CD4-positive, alpha-beta memory T cell (primary cell): ENCODE results near the gene ADAM12. TPM values are rescaled to one million over a fixed set of nuclear protein-coding genes. Genes with fewer than 3 reads are reported as not detected.

Source experiments
- CTCF ChIA-PET: fragments of 350-600 bp; sonication (Branson Sonifier 250); formaldehyde crosslinking; loops from one replicate; lab custom pipeline; 2021; ENCODE audit warnings: inconsistent platforms; ENCODE audit not compliant: partially characterized antibody; lab: Charles Lee
- POLR2A ChIA-PET: fragments of 350-600 bp; sonication (Branson Sonifier 250); formaldehyde crosslinking; loops from one replicate; lab custom pipeline; 2021; ENCODE audit not compliant: partially characterized antibody; lab: Charles Lee
- DNase-seq, 5 donors: peaks; one replicate each; pipeline versions ENCODE4 v3.0.0 to v3.0.0-alpha.2; 2020 to 2022; ENCODE audit warnings: mixed read lengths in 1 of 5
- H3K27ac ChIP-seq: one replicate; pipeline ENCODE4 v1.7.0; 2013; ENCODE audit warnings: low read depth, low read length
- H3K27me3 ChIP-seq: 2 replicates; pipeline ENCODE4 v1.7.0; 2013; ENCODE audit warnings: mild to moderate bottlenecking, low read length, moderate library complexity; ENCODE audit not compliant: insufficient read depth
- H3K36me3 ChIP-seq: 2 replicates; pipeline ENCODE4 v1.7.0; 2013; ENCODE audit warnings: mild to moderate bottlenecking, low read length, moderate library complexity; ENCODE audit not compliant: insufficient read depth
- H3K4me1 ChIP-seq: 2 replicates; pipeline ENCODE4 v1.7.0; 2013; ENCODE audit warnings: mild to moderate bottlenecking, low read length, moderate library complexity; ENCODE audit not compliant: insufficient read depth
- H3K4me3 ChIP-seq, 2 donors: one replicate each; pipeline ENCODE4 v1.7.0; 2013; ENCODE audit warnings: low read length in 2 of 2, mild to moderate bottlenecking in 1 of 2
- H3K9me3 ChIP-seq, 2 donors: one replicate each; pipeline ENCODE4 v1.7.0; 2013; ENCODE audit warnings: low read length in 2 of 2, control low read depth in 1 of 2; ENCODE audit not compliant: control insufficient read depth in 1 of 2
- H3K27ac Mint-ChIP-seq, 7 donors: one replicate each; pipeline ENCODE4 v1.8.0; 2020 to 2021; ENCODE audit warnings: mixed read lengths in 7 of 7, mild to moderate bottlenecking in 6 of 7, inconsistent platforms in 3 of 7, moderate library complexity in 3 of 7
- H3K27me3 Mint-ChIP-seq, 2 donors: one replicate each; pipeline ENCODE4 v1.8.0; 2020 to 2021; ENCODE audit warnings: mixed read lengths in 2 of 2
- H3K36me3 Mint-ChIP-seq, 2 donors: one replicate each; pipeline ENCODE4 v1.8.0; 2020 to 2021; ENCODE audit warnings: mixed read lengths in 2 of 2, inconsistent platforms in 1 of 2, mild to moderate bottlenecking in 1 of 2
- H3K4me1 Mint-ChIP-seq, 4 donors: one replicate each; pipeline ENCODE4 v1.8.0; 2020 to 2021; ENCODE audit warnings: mixed read lengths in 4 of 4, mild to moderate bottlenecking in 1 of 4
- H3K4me3 Mint-ChIP-seq, 8 donors: one replicate each; pipeline ENCODE4 v1.8.0; 2020 to 2021; ENCODE audit warnings: mixed read lengths in 8 of 8, mild to moderate bottlenecking in 7 of 8, moderate library complexity in 6 of 8, inconsistent platforms in 3 of 8
- H3K9me3 Mint-ChIP-seq, 8 donors: one replicate each; pipeline ENCODE4 v1.8.0; 2020 to 2021; ENCODE audit warnings: mixed read lengths in 8 of 8, mild to moderate bottlenecking in 5 of 8, inconsistent platforms in 3 of 8, moderate library complexity in 1 of 8
- intact Hi-C: fragments of 100-400 bp; cut with micrococcal nuclease; formaldehyde crosslinking; loops from one replicate; pipeline ENCODE4 v1.15.1; 2023
- polyA plus RNA-seq, 2 donors: library from polyadenylated mRNA; unstranded; fragments of 300-500 nt; fragmentation: Illumina TruSeq; gene quantifications; one replicate each; pipeline ENCODE4 v1.2.3, GENCODE V29; 2021
- total RNA-seq, 2 experiments: library from RNA; stranded (reverse); gene quantifications; one replicate each; pipeline ENCODE4 v1.2.3, GENCODE V29; 2021

ADAM12 gene
- total and polyA plus RNA-seq, 4 experiments from 2014 or later: 0.17 to 2.3 (median 1.1) TPM

- ChIA-PET POLR2A (no interaction called here), CTCF (no interaction called here)
- H3K9me3 ChIP-seq: no peaks in the 10 kb centered on the region
- no peak for DNase-seq
- peaks cover 1 to 20% (median 5%) of the 10 kb centered on the region in 4 donors for H3K4me1 Mint-ChIP-seq
- no peaks in the 10 kb centered on the region for H3K36me3 ChIP-seq
- no peaks in the 10 kb centered on the region for H3K36me3 Mint-ChIP-seq
- peak overlapping the region in 1 of 7 donors; percentile 11 for H3K27ac Mint-ChIP-seq
- H3K27ac ChIP-seq: no peak overlapping the region
- H3K4me1 ChIP-seq: no peaks in the 10 kb centered on the region
- no peak overlapping the region for H3K4me3 ChIP-seq
- intact Hi-C loops: no loop called here
- peaks cover 0 to 8% (median 4%) of the 10 kb centered on the region in 8 donors for H3K9me3 Mint-ChIP-seq
- H3K4me3 Mint-ChIP-seq: no peak overlapping the region
- no peaks in the 10 kb centered on the region for H3K27me3 ChIP-seq
- peaks cover 0 to 1% of the 10 kb centered on the region in 2 donors for H3K27me3 Mint-ChIP-seq
Measured at GRCh38 chr10:126430512-126430911, 42.2 kb upstream of the ADAM12 start.

GRCh38 chr10:126429275-126429674 lies 41.0 kb upstream of the ADAM12 start:
- H3K4me1 ChIP-seq: no peaks in the 10 kb centered on the region
- H3K4me1 Mint-ChIP-seq: peaks cover 1 to 24% (median 5%) of the 10 kb centered on the region in 4 donors
- no peak for DNase-seq
- intact Hi-C loops: no loop called here
- H3K4me3 Mint-ChIP-seq: no peak overlapping the region
- no peaks in the 10 kb centered on the region for H3K9me3 ChIP-seq
- peaks cover 2 to 18% (median 7%) of the 10 kb centered on the region in 8 donors for H3K9me3 Mint-ChIP-seq
- H3K36me3 Mint-ChIP-seq: no peaks in the 10 kb centered on the region
- H3K36me3 ChIP-seq: no peaks in the 10 kb centered on the region
- H3K4me3 ChIP-seq: no peak overlapping the region
- H3K27ac Mint-ChIP-seq: no peak overlapping the region
- peaks cover 0 to 1% of the 10 kb centered on the region in 2 donors for H3K27me3 Mint-ChIP-seq
- H3K27me3 ChIP-seq: no peaks in the 10 kb centered on the region
- H3K27ac ChIP-seq: no peak overlapping the region
- POLR2A ChIA-PET: no interaction called here
- CTCF ChIA-PET: no interaction called here

GRCh38 chr10:126425489-126426065 lies 37.3 kb upstream of the ADAM12 start:
- POLR2A ChIA-PET: no interaction called here
- Histone ChIP-seq H3K27me3 (no peaks in the 10 kb centered on the region), H3K36me3 (no peaks in the 10 kb centered on the region), H3K9me3 (no peaks in the 10 kb centered on the region), H3K4me1 (no peaks in the 10 kb centered on the region), H3K4me3 (no peak overlapping the region), H3K27ac (no peak overlapping the region)
- H3K27ac Mint-ChIP-seq: peak overlapping the region in 3 of 7 donors; percentile 23 to 65 (median 41)
- intact Hi-C loops: no loop called here
- DNase-seq: no peak
- peak overlapping the region in 3 of 8 donors; percentile 49 to 73 (median 71) for H3K4me3 Mint-ChIP-seq
- H3K27me3 Mint-ChIP-seq: peaks cover 0 to 1% of the 10 kb centered on the region in 2 donors
- H3K36me3 Mint-ChIP-seq: no peaks in the 10 kb centered on the region
- H3K9me3 Mint-ChIP-seq: peaks cover 6 to 37% (median 18%) of the 10 kb centered on the region in 8 donors
- CTCF ChIA-PET: no interaction called here
- peaks cover 0 to 19% (median 3%) of the 10 kb centered on the region in 4 donors for H3K4me1 Mint-ChIP-seq

- intact Hi-C loops: no loop called here
- CTCF ChIA-PET: no interaction called here
- Mint-ChIP-seq H3K27me3 (peaks cover 0 to 1% of the 10 kb centered on the region in 2 donors), H3K4me3 (peak overlapping the region in 2 of 8 donors; percentile 49 to 71), H3K9me3 (peaks cover 6 to 37% (median 18%) of the 10 kb centered on the region in 8 donors), H3K4me1 (peaks cover 0 to 19% (median 3%) of the 10 kb centered on the region in 4 donors), H3K27ac (no peak overlapping the region), H3K36me3 (no peaks in the 10 kb centered on the region)
- Histone ChIP-seq H3K27ac (no peak overlapping the region), H3K27me3 (no peaks in the 10 kb centered on the region), H3K36me3 (no peaks in the 10 kb centered on the region), H3K4me3 (no peak overlapping the region), H3K9me3 (no peaks in the 10 kb centered on the region), H3K4me1 (no peaks in the 10 kb centered on the region)
- no peak for DNase-seq
- POLR2A ChIA-PET: no interaction called here
Measured at GRCh38 chr10:126425032-126425431, 36.8 kb upstream of the ADAM12 start.

- CTCF ChIA-PET: no interaction called here
- no peak overlapping the region for H3K27ac ChIP-seq
- peaks cover 6 to 37% (median 17%) of the 10 kb centered on the region in 8 donors for H3K9me3 Mint-ChIP-seq
Measured at GRCh38 chr10:126423732-126424491, 35.6 kb upstream of the ADAM12 start.

GRCh38 chr10:126422567-126422966 lies 34.3 kb upstream of the ADAM12 start:
- Histone ChIP-seq H3K27me3 (no peaks in the 10 kb centered on the region), H3K36me3 (no peaks in the 10 kb centered on the region), H3K4me3 (no peak overlapping the region), H3K27ac (no peak overlapping the region), H3K9me3 (no peaks in the 10 kb centered on the region), H3K4me1 (no peaks in the 10 kb centered on the region)
- H3K4me1 Mint-ChIP-seq: peaks cover 0 to 19% (median 3%) of the 10 kb centered on the region in 4 donors
- H3K36me3 Mint-ChIP-seq: no peaks in the 10 kb centered on the region
- peaks cover 6 to 37% (median 17%) of the 10 kb centered on the region in 8 donors for H3K9me3 Mint-ChIP-seq
- intact Hi-C loops: no loop called here
- H3K27me3 Mint-ChIP-seq: peaks cover 0 to 1% of the 10 kb centered on the region in 2 donors
- CTCF ChIA-PET: no interaction called here
- H3K4me3 Mint-ChIP-seq: no peak overlapping the region
- no peak overlapping the region for H3K27ac Mint-ChIP-seq
- DNase-seq: no peak
- POLR2A ChIA-PET: no interaction called here

More at GRCh38 chr10:126423732-126424491, 35.6 kb upstream of the ADAM12 start:
- Histone ChIP-seq H3K36me3 (no peaks in the 10 kb centered on the region), H3K27me3 (no peaks in the 10 kb centered on the region), H3K4me1 (no peaks in the 10 kb centered on the region), H3K4me3 (no peak overlapping the region), H3K9me3 (no peaks in the 10 kb centered on the region)
- intact Hi-C loops: no loop called here
- no peak for DNase-seq
- peaks cover 0 to 1% of the 10 kb centered on the region in 2 donors for H3K27me3 Mint-ChIP-seq
- POLR2A ChIA-PET: no interaction called here
- H3K27ac Mint-ChIP-seq: no peak overlapping the region
- H3K4me3 Mint-ChIP-seq: no peak overlapping the region
- H3K4me1 Mint-ChIP-seq: peaks cover 0 to 19% (median 3%) of the 10 kb centered on the region in 4 donors
- H3K36me3 Mint-ChIP-seq: no peaks in the 10 kb centered on the region

- intact Hi-C loops: no loop called here
- DNase-seq: no peak
- no peak overlapping the region for H3K27ac ChIP-seq
- no peaks in the 10 kb centered on the region for H3K27me3 ChIP-seq
- Mint-ChIP-seq H3K27me3 (peaks cover 0 to 1% of the 10 kb centered on the region in 2 donors), H3K9me3 (peaks cover 6 to 37% (median 15%) of the 10 kb centered on the region in 8 donors), H3K4me1 (peaks cover 0 to 19% (median 3%) of the 10 kb centered on the region in 4 donors), H3K27ac (peak overlapping the region in 1 of 7 donors; percentile 75), H3K4me3 (peak overlapping the region in 7 of 8 donors; percentile 10 to 66 (median 50)), H3K36me3 (no peaks in the 10 kb centered on the region)
- no peaks in the 10 kb centered on the region for H3K9me3 ChIP-seq
- CTCF ChIA-PET: no interaction called here
- POLR2A ChIA-PET: no interaction called here
- no peak overlapping the region for H3K4me3 ChIP-seq
- H3K36me3 ChIP-seq: no peaks in the 10 kb centered on the region
- no peaks in the 10 kb centered on the region for H3K4me1 ChIP-seq
Measured at GRCh38 chr10:126421756-126422256, 33.5 kb upstream of the ADAM12 start.
